GM13976 (cell line): ENCODE results near the gene QSOX2.

Experiments used
- DNase-seq: peaks from one replicate; pipeline ENCODE4 v3.0.0; 2012; ENCODE audit warnings: low spot score
- in situ Hi-C: fragments of 300-500 bp; cut with MboI; formaldehyde crosslinking; loops from one replicate; pipeline ENCODE4 v1.12.0; 2022; ENCODE audit warnings: low sequenced_read_pairs, mixed read lengths, inconsistent platforms; ENCODE audit not compliant: unreplicated experiment
- TF ChIP-seq, protein P1 (sequence below): IDR thresholded peaks from 2 replicates; pipeline ENCODE4 v1.5.1; 2012; ENCODE audit warnings: borderline replicate concordance, mild to moderate bottlenecking; ENCODE audit not compliant: insufficient read depth; ENCODE audit errors: extremely low read depth, missing control alignments, control extremely low read depth

Gene QSOX2

DNA sequence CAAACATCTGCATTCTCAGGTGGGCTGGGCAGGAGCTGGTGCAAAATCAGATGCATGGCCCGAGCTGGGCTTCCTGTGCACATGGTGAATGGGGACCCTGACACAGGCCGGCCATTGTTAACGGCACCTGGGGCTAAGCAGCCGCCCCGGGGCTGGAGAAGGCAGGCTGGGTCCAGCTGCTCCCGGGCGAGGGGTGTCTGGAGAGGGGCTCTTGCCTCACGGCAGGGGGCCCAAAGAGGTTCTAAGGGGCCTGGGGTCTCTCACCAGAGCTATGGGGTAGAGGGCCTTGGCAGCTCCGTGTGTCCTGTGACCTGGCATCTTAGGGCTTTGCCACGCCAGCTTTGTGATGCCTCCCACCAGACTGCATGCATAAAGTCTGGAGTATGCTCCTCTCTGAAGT lies 5.1 kb upstream of the QSOX2 start:
- no peak for DNase-seq
- in situ Hi-C loops, result no loop called here
- TF ChIP-seq, protein P1, sequence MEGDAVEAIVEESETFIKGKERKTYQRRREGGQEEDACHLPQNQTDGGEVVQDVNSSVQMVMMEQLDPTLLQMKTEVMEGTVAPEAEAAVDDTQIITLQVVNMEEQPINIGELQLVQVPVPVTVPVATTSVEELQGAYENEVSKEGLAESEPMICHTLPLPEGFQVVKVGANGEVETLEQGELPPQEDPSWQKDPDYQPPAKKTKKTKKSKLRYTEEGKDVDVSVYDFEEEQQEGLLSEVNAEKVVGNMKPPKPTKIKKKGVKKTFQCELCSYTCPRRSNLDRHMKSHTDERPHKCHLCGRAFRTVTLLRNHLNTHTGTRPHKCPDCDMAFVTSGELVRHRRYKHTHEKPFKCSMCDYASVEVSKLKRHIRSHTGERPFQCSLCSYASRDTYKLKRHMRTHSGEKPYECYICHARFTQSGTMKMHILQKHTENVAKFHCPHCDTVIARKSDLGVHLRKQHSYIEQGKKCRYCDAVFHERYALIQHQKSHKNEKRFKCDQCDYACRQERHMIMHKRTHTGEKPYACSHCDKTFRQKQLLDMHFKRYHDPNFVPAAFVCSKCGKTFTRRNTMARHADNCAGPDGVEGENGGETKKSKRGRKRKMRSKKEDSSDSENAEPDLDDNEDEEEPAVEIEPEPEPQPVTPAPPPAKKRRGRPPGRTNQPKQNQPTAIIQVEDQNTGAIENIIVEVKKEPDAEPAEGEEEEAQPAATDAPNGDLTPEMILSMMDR, result no peak

- in situ Hi-C loops, result no loop called here
- DNase-seq, result no peak
- TF ChIP-seq, protein P1, result no peak
Observed at GRCh38 chr9:136249877-136250559, 4.4 kb upstream of the QSOX2 start.

- no peak for DNase-seq
- TF ChIP-seq, protein P1, result no peak
- in situ Hi-C loops, result no loop called here
Observed at GRCh38 chr9:136248951-136249876, 3.6 kb upstream of the QSOX2 start.

- DNase-seq, result no peak
- in situ Hi-C loops, result no loop called here
- TF ChIP-seq, protein P1, result no peak
Observed at GRCh38 chr9:136247947-136248637, 2.5 kb upstream of the QSOX2 start.

GRCh38 chr9:136247551-136247916 lies 1.9 kb upstream of the QSOX2 start:
- TF ChIP-seq, protein P1, result no peak
- in situ Hi-C loops, result no loop called here
- DNase-seq, result no peak

- in situ Hi-C loops, result no loop called here
- TF ChIP-seq, protein P1, result no peak
- no peak for DNase-seq
Observed at GRCh38 chr9:136246849-136247550, 1.4 kb upstream of the QSOX2 start.
